NCI-H1048 (cell line): ENCODE measurements around the gene ZBTB20.

Experiments used
- DNase-seq: peaks from one replicate; lab custom pipeline; 2025; lab: John Stamatoyannopoulos, UW

The ZBTB20 gene

GRCh38 chr3:114928989-114929640 is 218.0 kb downstream of the ZBTB20 start:
- no peak for DNase-seq

GRCh38 chr3:114904633-114905032 is 242.5 kb downstream of the ZBTB20 start:
- no peak for DNase-seq

GRCh38 chr3:114903213-114903612 is 243.9 kb downstream of the ZBTB20 start:
- no peak for DNase-seq

GRCh38 chr3:114902691-114903101 is 244.4 kb downstream of the ZBTB20 start:
- no peak for DNase-seq

- DNase-seq, result no peak
Observed at GRCh38 chr3:114900908-114901307, 246.2 kb downstream of the ZBTB20 start.

GRCh38 chr3:114899186-114899931 is 247.7 kb downstream of the ZBTB20 start:
- DNase-seq, result no peak

DNA sequence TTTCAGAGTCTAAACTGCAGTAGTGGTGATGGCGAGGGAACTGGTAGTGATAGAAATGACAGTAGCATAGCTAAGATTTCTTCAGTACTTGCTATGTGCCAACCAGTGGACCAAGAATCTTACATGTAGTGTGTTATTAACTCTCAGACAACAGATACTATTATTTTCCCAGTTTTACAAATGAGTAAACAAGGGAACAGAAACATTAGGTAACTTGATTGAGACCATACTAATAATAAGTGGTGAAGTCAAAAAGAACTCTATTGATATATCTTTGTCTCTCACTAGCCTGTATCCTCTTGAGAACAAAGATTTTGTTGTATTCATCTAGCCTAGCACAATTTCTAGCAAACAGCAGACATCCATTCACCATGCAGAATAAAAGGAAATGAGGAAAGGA is 250.1 kb downstream of the ZBTB20 start:
- no peak for DNase-seq

GRCh38 chr3:114893361-114893760 is 253.7 kb downstream of the ZBTB20 start:
- DNase-seq, result no peak

GRCh38 chr3:114892880-114893279 is 254.2 kb downstream of the ZBTB20 start:
- no peak for DNase-seq

DNA sequence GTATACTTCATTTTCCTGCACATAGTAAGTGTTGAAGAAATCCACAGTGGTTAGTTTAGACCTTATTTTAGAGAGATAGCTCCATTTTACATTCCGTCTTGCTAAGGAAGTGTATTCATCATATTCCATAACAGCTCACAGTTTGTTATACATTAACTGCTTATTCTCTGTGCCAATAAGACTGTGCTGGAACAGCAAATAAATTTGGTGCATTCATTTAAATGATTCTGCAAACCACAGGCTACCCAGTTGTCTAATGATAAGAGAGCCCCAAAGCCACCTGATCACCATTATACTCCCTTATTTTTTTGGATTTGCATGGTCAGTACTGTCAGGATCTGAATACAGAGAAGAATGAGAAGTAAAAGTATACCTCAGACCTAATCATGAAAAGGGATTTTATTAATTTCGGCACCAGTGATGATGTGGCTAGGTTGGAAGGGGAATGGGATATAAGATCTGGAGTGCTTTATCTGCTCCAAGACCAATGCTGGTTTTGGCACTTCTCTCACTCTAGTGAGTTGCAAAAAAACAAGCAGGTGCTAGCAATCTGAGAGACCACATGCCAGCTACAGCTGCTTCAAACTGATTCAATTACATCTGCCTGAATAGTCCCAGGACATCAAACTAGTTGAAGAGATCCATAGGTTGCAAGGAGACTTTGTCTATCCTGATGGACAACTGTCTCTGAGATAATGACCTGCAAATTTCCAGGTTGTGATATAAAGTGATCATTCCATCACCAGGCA is 254.8 kb downstream of the ZBTB20 start:
- DNase-seq, result no peak

DNA sequence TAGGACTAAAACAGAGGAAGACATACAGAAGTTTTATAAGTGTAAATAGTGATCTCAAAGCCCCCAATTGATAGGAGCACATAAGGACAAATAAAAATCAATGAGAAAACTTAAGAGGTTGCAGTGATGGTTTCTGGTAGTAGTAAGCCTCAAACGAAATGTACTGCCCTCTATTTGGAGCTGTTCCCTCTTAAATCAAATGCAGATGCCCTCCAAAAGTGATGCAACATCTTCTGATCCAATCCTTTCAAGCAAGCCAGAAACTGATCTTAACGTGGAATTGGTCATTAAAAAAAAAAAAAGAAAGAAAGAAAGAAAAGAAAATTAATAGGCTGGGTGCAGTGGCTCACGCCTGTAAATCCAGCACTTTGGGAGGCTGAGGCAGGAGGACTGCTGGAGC is 259.3 kb downstream of the ZBTB20 start:
- DNase-seq, result no peak

- DNase-seq, result no peak
Observed at GRCh38 chr3:114886905-114887304, 260.2 kb downstream of the ZBTB20 start.

GRCh38 chr3:114884213-114884923 is 262.7 kb downstream of the ZBTB20 start:
- DNase-seq, result no peak

- DNase-seq, result no peak
Observed at GRCh38 chr3:114880078-114880477, 267.0 kb downstream of the ZBTB20 start.

DNA sequence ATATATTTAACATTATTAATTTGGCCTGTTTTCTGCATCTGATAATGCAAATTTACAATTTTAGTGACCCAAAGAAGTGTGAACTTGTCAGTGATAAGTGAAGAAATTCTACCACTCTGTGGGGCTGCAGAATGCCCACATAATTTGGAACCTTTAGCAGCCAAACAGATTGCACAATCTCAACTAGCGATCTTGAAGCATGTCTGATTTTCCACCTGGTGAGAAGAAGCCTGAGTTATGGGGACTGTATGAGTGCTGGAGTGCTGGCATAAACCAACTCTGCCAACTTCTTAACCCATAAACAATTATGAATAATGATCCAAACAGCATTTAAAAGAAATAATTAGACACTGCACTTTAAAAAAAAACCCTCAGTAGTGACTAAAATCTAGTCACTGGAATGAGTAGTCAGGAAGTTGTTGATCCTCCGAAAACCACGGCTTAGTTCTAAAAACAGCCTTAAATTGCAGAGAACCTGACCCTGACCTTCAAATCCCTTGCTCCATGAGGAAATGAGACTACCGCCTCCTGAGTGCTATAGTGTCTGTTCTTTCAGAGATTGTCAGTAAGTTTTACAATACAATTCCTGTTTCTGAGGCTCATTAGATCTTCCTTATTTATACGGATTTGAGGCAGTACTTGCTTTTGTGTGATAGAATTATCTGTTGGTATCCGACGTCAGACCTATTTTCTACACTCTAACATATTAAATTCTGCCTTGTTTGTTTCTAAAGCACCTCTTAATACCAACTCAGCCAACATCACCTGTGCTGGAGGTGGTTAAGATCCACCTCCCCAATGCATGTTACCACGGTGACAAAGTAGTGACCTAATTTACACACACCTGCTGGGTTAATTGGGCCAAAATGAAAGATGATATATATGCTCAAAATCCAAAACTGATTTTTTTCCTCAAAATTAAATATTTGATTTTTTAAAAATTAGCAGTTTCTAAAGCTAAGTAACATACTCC is 267.7 kb downstream of the ZBTB20 start:
- no peak for DNase-seq

GRCh38 chr3:114878114-114878839 is 268.8 kb downstream of the ZBTB20 start:
- DNase-seq, result no peak

DNA sequence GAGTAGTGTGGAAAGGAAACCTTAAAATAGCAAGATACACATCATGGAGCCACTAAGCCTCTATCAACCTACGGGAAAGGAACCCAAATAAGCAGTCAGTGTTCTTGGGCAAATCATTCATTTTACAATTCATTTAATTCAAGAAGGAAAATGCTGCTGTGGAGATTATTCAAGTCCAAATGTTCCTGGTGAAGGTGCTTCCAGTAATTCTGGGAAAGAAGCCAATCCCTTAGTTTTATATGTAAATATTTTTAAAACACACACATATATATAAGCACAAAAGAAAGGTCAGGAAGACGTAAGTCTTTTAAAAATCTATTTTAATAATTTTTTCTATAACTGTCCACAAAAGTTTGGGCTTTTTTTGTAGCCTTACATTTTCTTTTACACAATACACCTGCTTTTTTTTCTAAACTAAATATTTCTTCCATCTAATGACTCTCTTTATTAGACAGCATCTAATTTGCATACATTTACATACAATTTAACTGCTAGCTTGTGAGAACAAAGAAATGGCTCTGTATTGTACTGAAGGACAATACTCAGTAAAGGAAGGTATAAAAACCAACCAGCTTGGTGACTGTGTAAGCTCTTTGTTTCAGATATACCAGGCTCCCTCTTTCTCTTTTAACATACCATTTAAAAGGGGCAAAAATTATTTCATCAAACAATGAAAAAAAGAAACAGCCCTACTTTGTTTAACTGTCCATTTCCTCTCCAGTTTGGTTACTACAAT is 269.5 kb downstream of the ZBTB20 start:
- peak; percentile 34 for DNase-seq

DNA sequence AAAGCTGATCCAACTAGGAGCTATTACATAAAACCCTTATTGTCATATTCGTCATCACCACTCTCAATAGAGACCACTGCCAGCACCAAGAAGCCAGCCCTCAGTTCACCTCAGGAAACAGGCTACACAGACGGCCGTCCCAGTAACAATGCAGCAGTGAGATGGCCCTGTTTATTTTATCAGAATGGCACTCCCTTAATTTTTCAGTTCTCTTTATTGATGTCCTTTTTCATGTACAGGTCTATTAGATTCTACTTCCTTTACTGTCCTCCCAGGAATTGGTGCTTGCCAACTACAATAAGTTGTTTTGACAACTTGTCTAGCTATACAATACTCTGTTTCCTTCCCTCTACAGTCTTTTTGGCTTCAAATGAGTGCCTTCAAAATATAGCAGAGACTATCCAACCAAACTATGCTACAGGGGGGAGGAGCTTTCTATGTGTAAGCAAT is 272.5 kb downstream of the ZBTB20 start:
- DNase-seq, result no peak

DNA sequence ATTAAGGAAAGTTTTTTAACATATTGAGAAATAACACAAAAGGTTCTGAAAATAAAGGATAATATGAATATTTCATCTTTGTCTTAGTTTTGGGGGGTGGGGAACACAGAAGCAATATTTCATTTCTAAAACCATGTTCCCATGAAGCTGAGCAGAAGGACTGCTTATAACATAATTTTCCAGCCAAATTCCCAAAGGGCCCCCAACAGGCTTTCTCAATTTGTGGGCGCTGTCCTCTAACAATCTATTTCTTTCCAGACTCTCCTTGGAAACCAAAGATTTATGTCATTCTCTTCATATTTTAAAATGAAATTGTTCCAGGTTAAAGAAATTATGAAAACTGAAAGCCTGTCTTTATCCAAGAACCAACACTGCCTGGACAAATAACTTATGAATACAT is 273.5 kb downstream of the ZBTB20 start:
- no peak for DNase-seq

- no peak for DNase-seq
Observed at GRCh38 chr3:114872588-114872987, 274.5 kb downstream of the ZBTB20 start.
